GM08714 (cell line): ENCODE results near the gene BRDT.

ENCODE experiments used
- H3K4me3 ChIP-seq: fragments of 200-500 bp; sonication (Bioruptor generic); 2 replicates; pipeline ENCODE4 v1.5.1; 2014; ENCODE audit warnings: mild to moderate bottlenecking, low read length, inconsistent platforms
- ZNF274 ChIP-seq: IDR thresholded peaks from 2 replicates; pipeline ENCODE4 v1.6.1; 2012; ENCODE audit warnings: mild to moderate bottlenecking, low read depth, low read length

The BRDT gene

DNA sequence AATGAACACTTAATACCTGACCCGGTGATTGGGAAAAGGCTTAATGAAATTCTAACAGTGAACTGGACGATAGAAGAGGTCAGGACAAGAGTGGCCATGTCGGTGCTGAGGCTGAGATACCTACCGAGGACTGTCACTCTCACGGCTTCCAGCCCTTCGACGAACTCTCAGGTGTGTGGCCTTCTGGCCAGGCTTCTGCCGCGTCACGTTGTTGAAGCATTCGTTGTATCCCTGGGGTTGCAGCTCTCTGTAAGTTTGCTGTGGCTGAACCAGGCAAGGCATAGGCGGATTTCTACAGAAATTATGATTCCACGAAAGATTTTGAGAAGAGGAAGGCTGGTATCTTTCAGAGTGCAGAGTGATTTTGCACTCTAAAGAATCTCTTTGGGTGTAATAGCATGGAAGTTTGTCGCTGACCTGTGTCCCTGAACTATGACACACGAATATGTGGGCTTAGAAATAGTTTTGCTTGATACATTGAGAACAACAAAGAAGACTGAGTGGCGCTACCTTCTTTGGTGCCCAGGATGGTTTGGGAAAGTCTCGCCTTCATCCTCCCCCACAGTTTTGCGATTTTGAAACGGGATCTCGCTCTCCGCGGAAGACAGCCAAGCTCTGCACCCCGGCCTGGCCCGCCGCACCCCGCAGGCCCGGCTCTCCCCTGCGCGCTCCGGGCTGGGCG lies 80.2 kb downstream of the BRDT start:
- no peak overlapping the region for H3K4me3 ChIP-seq
- no peak for TF ChIP-seq ZNF274

DNA sequence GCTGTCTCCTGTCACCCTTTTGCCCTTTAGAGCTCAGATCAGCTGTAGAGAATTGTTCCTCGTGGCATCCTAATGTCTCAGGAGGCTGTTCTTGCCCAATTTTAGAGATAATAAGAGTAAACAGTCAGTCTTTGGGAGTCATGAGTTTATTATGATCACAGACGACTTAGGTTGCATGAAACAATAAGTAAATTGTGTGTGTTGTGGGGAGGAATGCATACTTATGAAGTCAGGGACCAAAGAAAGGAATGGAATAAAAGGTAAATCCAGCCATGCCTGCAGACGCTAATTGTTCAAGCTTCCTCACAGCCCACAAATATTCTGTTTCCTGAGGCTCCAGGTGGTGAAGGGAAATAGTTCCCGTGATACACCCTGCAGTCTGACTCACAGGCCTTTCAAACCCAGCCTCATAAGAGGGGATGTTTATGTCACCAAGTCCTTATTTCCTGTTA lies 81.5 kb downstream of the BRDT start:
- no peak overlapping the region for H3K4me3 ChIP-seq
- TF ChIP-seq ZNF274 = no peak

DNA sequence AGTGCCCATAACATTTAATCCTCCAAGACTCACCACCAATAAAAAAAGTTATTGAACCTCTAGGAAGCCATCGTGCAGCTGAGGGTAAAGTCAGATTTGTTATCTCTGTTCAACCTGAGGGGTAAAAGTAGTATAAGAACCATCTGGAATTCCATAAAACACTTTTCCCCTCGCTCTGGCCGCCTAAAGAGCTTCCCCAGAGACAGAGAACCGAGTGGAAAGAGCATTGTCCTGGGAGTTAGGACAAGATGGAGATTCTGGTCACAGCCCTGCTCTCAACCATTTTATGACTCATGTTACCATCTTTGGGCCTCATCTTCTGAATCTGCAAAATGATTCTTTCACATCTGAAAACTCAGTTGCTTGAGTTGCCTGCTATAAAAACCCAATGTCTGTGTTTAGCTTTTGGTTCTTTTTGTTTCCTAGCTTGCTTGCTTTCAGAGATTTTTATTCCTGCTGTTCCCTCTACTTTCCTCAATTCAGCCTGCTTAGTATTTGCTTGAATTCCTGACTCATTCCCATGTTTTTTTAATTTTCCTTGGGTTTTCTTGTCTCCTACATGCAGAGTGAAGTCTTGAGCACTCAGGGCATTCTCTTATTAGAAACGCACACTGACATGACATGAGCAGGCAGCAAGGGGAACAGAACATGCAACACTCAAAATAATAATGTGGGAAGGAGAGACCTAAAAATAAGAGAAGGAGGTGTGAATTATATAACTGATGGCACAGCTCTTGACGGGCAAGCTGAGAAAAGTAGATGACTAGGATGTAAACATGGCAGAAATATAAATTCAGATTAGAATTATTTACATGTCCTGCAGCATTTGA lies 82.3 kb downstream of the BRDT start:
- no peak overlapping the region for H3K4me3 ChIP-seq
- no peak for TF ChIP-seq ZNF274

GRCh38 chr1:92037400-92037799 lies 88.2 kb downstream of the BRDT start:
- no peak for TF ChIP-seq ZNF274
- no peak overlapping the region for H3K4me3 ChIP-seq

- TF ChIP-seq ZNF274 = no peak
- H3K4me3 ChIP-seq = no peak overlapping the region
Observed at GRCh38 chr1:92038695-92039346, 89.6 kb downstream of the BRDT start.

DNA sequence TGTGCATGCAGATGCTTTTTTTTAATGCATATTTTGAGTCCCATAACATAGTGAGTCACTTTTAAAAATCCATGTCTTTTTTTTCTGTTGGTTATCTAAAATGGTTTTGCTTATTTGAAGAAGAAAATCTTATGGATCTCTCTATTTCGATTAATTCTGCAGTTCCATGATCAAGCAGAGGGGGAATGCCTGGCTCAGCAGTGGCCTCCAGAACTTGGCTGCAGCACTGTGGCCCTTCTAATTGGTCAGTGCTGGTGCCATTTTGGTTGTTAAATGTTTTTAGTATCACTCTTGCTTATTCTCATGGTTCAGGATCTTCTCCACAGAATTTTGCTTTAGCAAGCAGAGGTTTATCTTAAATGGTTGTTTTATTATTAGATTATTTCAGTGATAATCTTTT lies 91.8 kb downstream of the BRDT start:
- H3K4me3 ChIP-seq = no peak overlapping the region
- no peak for TF ChIP-seq ZNF274

DNA sequence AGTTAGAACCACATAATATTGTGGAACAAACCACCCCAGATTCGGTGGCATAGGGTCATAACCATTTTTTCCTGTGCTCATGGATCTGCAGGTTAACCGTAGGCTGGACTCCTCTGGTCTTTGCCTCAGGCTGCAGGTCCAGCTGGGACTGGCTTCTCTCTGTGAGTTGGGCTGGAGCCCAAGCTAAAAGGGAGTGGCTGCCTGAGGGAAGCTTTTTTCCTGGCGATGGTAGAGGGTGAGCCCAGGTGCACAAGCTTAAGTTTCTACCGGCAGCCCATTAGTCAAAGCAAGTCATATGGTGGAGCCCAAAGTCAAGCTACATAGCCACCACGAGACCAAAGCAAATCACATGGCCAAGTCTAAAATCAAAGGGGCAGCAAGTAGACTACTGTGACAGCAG lies 94.4 kb downstream of the BRDT start:
- no peak for TF ChIP-seq ZNF274
- no peak overlapping the region for H3K4me3 ChIP-seq

- TF ChIP-seq ZNF274 = no peak
- no peak overlapping the region for H3K4me3 ChIP-seq
Observed at GRCh38 chr1:92045766-92046495, 96.7 kb downstream of the BRDT start.

GRCh38 chr1:92051948-92052347 lies 102.7 kb downstream of the BRDT start:
- TF ChIP-seq ZNF274 = no peak
- no peak overlapping the region for H3K4me3 ChIP-seq
